ENCODE results near the gene GPR160.

Gene GPR160

GRCh38 chr3:170062068-170062467 is 24.3 kb downstream of the GPR160 start:
- TF ChIP-seq, protein P1, sequence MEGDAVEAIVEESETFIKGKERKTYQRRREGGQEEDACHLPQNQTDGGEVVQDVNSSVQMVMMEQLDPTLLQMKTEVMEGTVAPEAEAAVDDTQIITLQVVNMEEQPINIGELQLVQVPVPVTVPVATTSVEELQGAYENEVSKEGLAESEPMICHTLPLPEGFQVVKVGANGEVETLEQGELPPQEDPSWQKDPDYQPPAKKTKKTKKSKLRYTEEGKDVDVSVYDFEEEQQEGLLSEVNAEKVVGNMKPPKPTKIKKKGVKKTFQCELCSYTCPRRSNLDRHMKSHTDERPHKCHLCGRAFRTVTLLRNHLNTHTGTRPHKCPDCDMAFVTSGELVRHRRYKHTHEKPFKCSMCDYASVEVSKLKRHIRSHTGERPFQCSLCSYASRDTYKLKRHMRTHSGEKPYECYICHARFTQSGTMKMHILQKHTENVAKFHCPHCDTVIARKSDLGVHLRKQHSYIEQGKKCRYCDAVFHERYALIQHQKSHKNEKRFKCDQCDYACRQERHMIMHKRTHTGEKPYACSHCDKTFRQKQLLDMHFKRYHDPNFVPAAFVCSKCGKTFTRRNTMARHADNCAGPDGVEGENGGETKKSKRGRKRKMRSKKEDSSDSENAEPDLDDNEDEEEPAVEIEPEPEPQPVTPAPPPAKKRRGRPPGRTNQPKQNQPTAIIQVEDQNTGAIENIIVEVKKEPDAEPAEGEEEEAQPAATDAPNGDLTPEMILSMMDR (IDR thresholded peaks at IDR 0.05; ENCODE audit: insufficient read depth, low read length) = no peak
- TF ChIP-seq SPI1 (IDR thresholded peaks at IDR 0.05; ENCODE audit: borderline replicate concordance, low read depth) (no peak), GABPA (IDR thresholded peaks at IDR 0.05; ENCODE audit: low read depth) (no peak), POLR2AphosphoS5 (IDR thresholded peaks at IDR 0.05; ENCODE audit: low read depth) (no peak)
- TF ChIP-seq, protein P2, sequence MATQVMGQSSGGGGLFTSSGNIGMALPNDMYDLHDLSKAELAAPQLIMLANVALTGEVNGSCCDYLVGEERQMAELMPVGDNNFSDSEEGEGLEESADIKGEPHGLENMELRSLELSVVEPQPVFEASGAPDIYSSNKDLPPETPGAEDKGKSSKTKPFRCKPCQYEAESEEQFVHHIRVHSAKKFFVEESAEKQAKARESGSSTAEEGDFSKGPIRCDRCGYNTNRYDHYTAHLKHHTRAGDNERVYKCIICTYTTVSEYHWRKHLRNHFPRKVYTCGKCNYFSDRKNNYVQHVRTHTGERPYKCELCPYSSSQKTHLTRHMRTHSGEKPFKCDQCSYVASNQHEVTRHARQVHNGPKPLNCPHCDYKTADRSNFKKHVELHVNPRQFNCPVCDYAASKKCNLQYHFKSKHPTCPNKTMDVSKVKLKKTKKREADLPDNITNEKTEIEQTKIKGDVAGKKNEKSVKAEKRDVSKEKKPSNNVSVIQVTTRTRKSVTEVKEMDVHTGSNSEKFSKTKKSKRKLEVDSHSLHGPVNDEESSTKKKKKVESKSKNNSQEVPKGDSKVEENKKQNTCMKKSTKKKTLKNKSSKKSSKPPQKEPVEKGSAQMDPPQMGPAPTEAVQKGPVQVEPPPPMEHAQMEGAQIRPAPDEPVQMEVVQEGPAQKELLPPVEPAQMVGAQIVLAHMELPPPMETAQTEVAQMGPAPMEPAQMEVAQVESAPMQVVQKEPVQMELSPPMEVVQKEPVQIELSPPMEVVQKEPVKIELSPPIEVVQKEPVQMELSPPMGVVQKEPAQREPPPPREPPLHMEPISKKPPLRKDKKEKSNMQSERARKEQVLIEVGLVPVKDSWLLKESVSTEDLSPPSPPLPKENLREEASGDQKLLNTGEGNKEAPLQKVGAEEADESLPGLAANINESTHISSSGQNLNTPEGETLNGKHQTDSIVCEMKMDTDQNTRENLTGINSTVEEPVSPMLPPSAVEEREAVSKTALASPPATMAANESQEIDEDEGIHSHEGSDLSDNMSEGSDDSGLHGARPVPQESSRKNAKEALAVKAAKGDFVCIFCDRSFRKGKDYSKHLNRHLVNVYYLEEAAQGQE (IDR thresholded peaks at IDR 0.05; ENCODE audit: insufficient replicate concordance, low read depth) = no peak

GRCh38 chr3:170062769-170063168 is 25.0 kb downstream of the GPR160 start:
- TF ChIP-seq POLR2AphosphoS5 (IDR thresholded peaks at IDR 0.05; ENCODE audit: low read depth) (no peak), SPI1 (IDR thresholded peaks at IDR 0.05; ENCODE audit: borderline replicate concordance, low read depth) (no peak), GABPA (IDR thresholded peaks at IDR 0.05; ENCODE audit: low read depth) (no peak)
- TF ChIP-seq, protein P1 (IDR thresholded peaks at IDR 0.05; ENCODE audit: insufficient read depth, low read length) = no peak
- TF ChIP-seq, protein P2 (IDR thresholded peaks at IDR 0.05; ENCODE audit: insufficient replicate concordance, low read depth) = no peak
- no peak overlapping the region for H3K4me3 ChIP-seq (replicated peaks; ENCODE audit: insufficient read depth, low read length)
- no peak for DNase-seq (ENCODE audit: low read depth in 1 of 2, low spot score in 1 of 2)

More at GRCh38 chr3:170062068-170062467, 24.3 kb downstream of the GPR160 start:
- Histone ChIP-seq H3K27ac (replicated peaks) (no peak overlapping the region), H3K27me3 (ENCODE audit: insufficient read depth, poor library complexity, severe bottlenecking) (no peaks in the 10 kb centered on the region), H3K4me3 (replicated peaks; ENCODE audit: insufficient read depth, low read length) (no peak overlapping the region)
- no peak for DNase-seq (ENCODE audit: low read depth in 1 of 2, low spot score in 1 of 2)

GRCh38 chr3:170063691-170064090 is 25.9 kb downstream of the GPR160 start:
- no peak overlapping the region for H3K27ac ChIP-seq (replicated peaks)
- no peak for DNase-seq (ENCODE audit: low read depth in 1 of 2, low spot score in 1 of 2)
- H3K27me3 ChIP-seq (ENCODE audit: insufficient read depth, poor library complexity, severe bottlenecking) = no peaks in the 10 kb centered on the region
- TF ChIP-seq, protein P1 (IDR thresholded peaks at IDR 0.05; ENCODE audit: insufficient read depth, low read length) = no peak
- H3K4me3 ChIP-seq (replicated peaks; ENCODE audit: insufficient read depth, low read length) = no peak overlapping the region

More at GRCh38 chr3:170062769-170063168, 25.0 kb downstream of the GPR160 start:
- Histone ChIP-seq H3K27ac (replicated peaks) (no peak overlapping the region), H3K27me3 (ENCODE audit: insufficient read depth, poor library complexity, severe bottlenecking) (no peaks in the 10 kb centered on the region)

- TF ChIP-seq GABPA (IDR thresholded peaks at IDR 0.05; ENCODE audit: low read depth) (no peak), POLR2AphosphoS5 (IDR thresholded peaks at IDR 0.05; ENCODE audit: low read depth) (no peak), SPI1 (IDR thresholded peaks at IDR 0.05; ENCODE audit: borderline replicate concordance, low read depth) (no peak)
- TF ChIP-seq, protein P1 (IDR thresholded peaks at IDR 0.05; ENCODE audit: insufficient read depth, low read length) = no peak
- TF ChIP-seq, protein P2 (IDR thresholded peaks at IDR 0.05; ENCODE audit: insufficient replicate concordance, low read depth) = no peak
- no peak for DNase-seq (ENCODE audit: low read depth in 1 of 2, low spot score in 1 of 2)
- Histone ChIP-seq H3K27me3 (ENCODE audit: insufficient read depth, poor library complexity, severe bottlenecking) (no peaks in the 10 kb centered on the region), H3K27ac (replicated peaks) (no peak overlapping the region), H3K4me3 (replicated peaks; ENCODE audit: insufficient read depth, low read length) (no peak overlapping the region)
These were observed 26.3 kb downstream of the GPR160 start for GRCh38 chr3:170064108-170064507.
